ENCODE measurements around the gene RBMXL2.

RBMXL2 gene

GRCh38 chr11:7062534-7062933 lies 26.3 kb upstream of the RBMXL2 start:
- Histone ChIP-seq H3K27me3 (no peaks in the 10 kb centered on the region; the same call in 1 of the 2 replicates), H3K4me3 (ENCODE audit: low read depth, low read length) (no peak overlapping the region), H3K36me3 (no peaks in the 10 kb centered on the region), H3K9me3 (no peaks in the 10 kb centered on the region), H3K4me1 (no peaks in the 10 kb centered on the region)
- TF ChIP-seq CTCF (IDR thresholded peaks at IDR 0.05; ENCODE audit: low read depth, low read length): no peak
- DNase-seq: no peak

GRCh38 chr11:7072401-7073028 lies 16.3 kb upstream of the RBMXL2 start:
- Histone ChIP-seq H3K4me1 (no peaks in the 10 kb centered on the region), H3K27me3 (peaks cover 6% of the 10 kb centered on the region; the same call in 1 of the 2 replicates), H3K9me3 (no peaks in the 10 kb centered on the region), H3K4me3 (ENCODE audit: low read depth, low read length) (no peak overlapping the region), H3K36me3 (no peaks in the 10 kb centered on the region)
- DNase-seq: no peak
- no peak for TF ChIP-seq CTCF (IDR thresholded peaks at IDR 0.05; ENCODE audit: low read depth, low read length)

- no peak for DNase-seq
- Histone ChIP-seq H3K9me3 (no peaks in the 10 kb centered on the region), H3K4me3 (ENCODE audit: low read depth, low read length) (no peak overlapping the region), H3K4me1 (no peaks in the 10 kb centered on the region), H3K27me3 (peaks cover 7% of the 10 kb centered on the region; the same call in 1 of the 2 replicates), H3K36me3 (no peaks in the 10 kb centered on the region)
- no peak for TF ChIP-seq CTCF (IDR thresholded peaks at IDR 0.05; ENCODE audit: low read depth, low read length)
These were observed 11.7 kb upstream of the RBMXL2 start for GRCh38 chr11:7077101-7077500.

- Histone ChIP-seq H3K9me3 (no peaks in the 10 kb centered on the region), H3K4me1 (no peaks in the 10 kb centered on the region), H3K36me3 (no peaks in the 10 kb centered on the region), H3K4me3 (ENCODE audit: low read depth, low read length) (no peak overlapping the region), H3K27me3 (peaks cover 7% of the 10 kb centered on the region; the same call in 1 of the 2 replicates)
- no peak for DNase-seq
- no peak for TF ChIP-seq CTCF (IDR thresholded peaks at IDR 0.05; ENCODE audit: low read depth, low read length)
These were observed 9.2 kb upstream of the RBMXL2 start for GRCh38 chr11:7079545-7080135.

GRCh38 chr11:7080900-7081299 lies 7.9 kb upstream of the RBMXL2 start:
- H3K36me3 ChIP-seq: no peaks in the 10 kb centered on the region
- no peak overlapping the region for H3K4me3 ChIP-seq (ENCODE audit: low read depth, low read length)
- TF ChIP-seq CTCF (IDR thresholded peaks at IDR 0.05; ENCODE audit: low read depth, low read length): no peak
- DNase-seq: no peak
- no peaks in the 10 kb centered on the region for H3K9me3 ChIP-seq
- H3K27me3 ChIP-seq: peaks cover 7% of the 10 kb centered on the region; the same call in 1 of the 2 replicates
- no peaks in the 10 kb centered on the region for H3K4me1 ChIP-seq

GRCh38 chr11:7081441-7081840 lies 7.4 kb upstream of the RBMXL2 start:
- no peak for TF ChIP-seq CTCF (IDR thresholded peaks at IDR 0.05; ENCODE audit: low read depth, low read length)
- Histone ChIP-seq H3K9me3 (no peaks in the 10 kb centered on the region), H3K4me3 (ENCODE audit: low read depth, low read length) (no peak overlapping the region), H3K27me3 (peaks cover 7% of the 10 kb centered on the region; the same call in 1 of the 2 replicates), H3K36me3 (no peaks in the 10 kb centered on the region), H3K4me1 (no peaks in the 10 kb centered on the region)
- no peak for DNase-seq

Data from BE2C (cell line).